OCI-LY7 (cell line): ENCODE results near the gene RAF1.

Experiments used
- EZH2phosphoT487 ChIP-seq: fragments of 200-600 bp; sonication (generic); IDR thresholded peaks from 2 replicates; pipeline ENCODE4 v1.6.1; 2018; ENCODE audit warnings: low read depth, borderline replicate concordance, mild to moderate bottlenecking, mixed run types, antibody characterized with exemption, low read length, moderate library complexity, mixed read lengths
- TF ChIP-seq, protein P1 (sequence below): fragments of 200-600 bp; sonication (generic); conservative IDR thresholded peaks from 2 replicates; pipeline ENCODE4 v1.5.1; 2014; ENCODE audit warnings: mild to moderate bottlenecking, antibody characterized with exemption, low read length, moderate library complexity, mixed read lengths

DNA sequence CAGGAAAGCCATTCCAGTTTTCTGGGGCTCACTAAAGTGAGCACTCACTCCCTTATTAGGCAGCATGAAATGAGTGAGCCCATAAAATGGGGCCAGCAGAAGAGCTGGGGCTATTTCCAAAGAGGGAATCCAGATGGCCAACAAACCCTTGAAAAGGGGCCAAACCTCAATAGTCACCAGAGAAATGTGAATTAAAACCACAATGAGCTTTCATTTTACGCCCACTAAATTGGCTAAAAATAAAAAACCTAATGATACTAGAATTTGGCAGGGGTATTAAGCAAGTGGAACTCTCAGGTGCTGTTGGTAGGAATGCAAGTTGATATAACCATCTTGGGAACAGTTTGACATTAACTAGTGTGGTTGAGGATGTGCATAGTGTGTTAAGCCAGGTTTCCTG lies 42.1 kb upstream of the RAF1 start:
- TF ChIP-seq EZH2phosphoT487 = no peak
- TF ChIP-seq, protein P1, sequence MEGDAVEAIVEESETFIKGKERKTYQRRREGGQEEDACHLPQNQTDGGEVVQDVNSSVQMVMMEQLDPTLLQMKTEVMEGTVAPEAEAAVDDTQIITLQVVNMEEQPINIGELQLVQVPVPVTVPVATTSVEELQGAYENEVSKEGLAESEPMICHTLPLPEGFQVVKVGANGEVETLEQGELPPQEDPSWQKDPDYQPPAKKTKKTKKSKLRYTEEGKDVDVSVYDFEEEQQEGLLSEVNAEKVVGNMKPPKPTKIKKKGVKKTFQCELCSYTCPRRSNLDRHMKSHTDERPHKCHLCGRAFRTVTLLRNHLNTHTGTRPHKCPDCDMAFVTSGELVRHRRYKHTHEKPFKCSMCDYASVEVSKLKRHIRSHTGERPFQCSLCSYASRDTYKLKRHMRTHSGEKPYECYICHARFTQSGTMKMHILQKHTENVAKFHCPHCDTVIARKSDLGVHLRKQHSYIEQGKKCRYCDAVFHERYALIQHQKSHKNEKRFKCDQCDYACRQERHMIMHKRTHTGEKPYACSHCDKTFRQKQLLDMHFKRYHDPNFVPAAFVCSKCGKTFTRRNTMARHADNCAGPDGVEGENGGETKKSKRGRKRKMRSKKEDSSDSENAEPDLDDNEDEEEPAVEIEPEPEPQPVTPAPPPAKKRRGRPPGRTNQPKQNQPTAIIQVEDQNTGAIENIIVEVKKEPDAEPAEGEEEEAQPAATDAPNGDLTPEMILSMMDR = no peak
